Inflammatory macrophage (primary cell): ENCODE data around the gene SHLD1.
"Not testable (repeated sequence)": the region's sequence is repeated elsewhere in the genome, so short reads cannot be mapped to it uniquely, and the experiment has no call there.

Experiments used
- DNase-seq, 2 donors: peaks; one replicate each; pipeline ENCODE4 v3.0.0-alpha.2; 2020 to 2022

SHLD1 gene

GRCh38 chr20:5737619-5737953 is 12.6 kb upstream of the SHLD1 start:
- no peak for DNase-seq

GRCh38 chr20:5737966-5738365 is 12.2 kb upstream of the SHLD1 start:
- no peak for DNase-seq

- not testable (repeated sequence) for DNase-seq
Observed at GRCh38 chr20:5740643-5741042, 9.6 kb upstream of the SHLD1 start.

GRCh38 chr20:5741089-5741488 is 9.1 kb upstream of the SHLD1 start:
- DNase-seq: no peak

- no peak for DNase-seq
Observed at GRCh38 chr20:5742041-5742440, 8.2 kb upstream of the SHLD1 start.

- DNase-seq: no peak
Observed at GRCh38 chr20:5745416-5746030, 4.7 kb upstream of the SHLD1 start.

GRCh38 chr20:5746064-5746463 is 4.1 kb upstream of the SHLD1 start:
- DNase-seq: no peak

- DNase-seq: no peak
Observed at GRCh38 chr20:5748246-5748645, 2.0 kb upstream of the SHLD1 start.

- DNase-seq: not testable (repeated sequence)
Observed at GRCh38 chr20:5749512-5749951, 669 bp upstream of the SHLD1 start.

GRCh38 chr20:5751856-5752255 is 1.7 kb downstream of the SHLD1 start:
- no peak for DNase-seq

GRCh38 chr20:5753814-5754213 is 3.6 kb downstream of the SHLD1 start:
- DNase-seq: no peak

- DNase-seq: no peak
Observed at GRCh38 chr20:5757949-5758348, 7.7 kb downstream of the SHLD1 start.

- no peak for DNase-seq
Observed at GRCh38 chr20:5766085-5766764, 16.0 kb downstream of the SHLD1 start.

- no peak for DNase-seq
Observed at GRCh38 chr20:5767493-5768098, 17.4 kb downstream of the SHLD1 start.

GRCh38 chr20:5770231-5770986 is 20.2 kb downstream of the SHLD1 start:
- peak; percentile 43 to 71 for DNase-seq

- no peak for DNase-seq
Observed at GRCh38 chr20:5770987-5771318, 20.8 kb downstream of the SHLD1 start.

GRCh38 chr20:5772704-5773103 is 22.5 kb downstream of the SHLD1 start:
- DNase-seq: no peak

- no peak for DNase-seq
Observed at GRCh38 chr20:5773589-5773988, 23.4 kb downstream of the SHLD1 start.

GRCh38 chr20:5776077-5776476 is 25.9 kb downstream of the SHLD1 start:
- DNase-seq: no peak

- DNase-seq: no peak
Observed at GRCh38 chr20:5779071-5779900, 29.1 kb downstream of the SHLD1 start.

GRCh38 chr20:5780846-5781217 is 30.6 kb downstream of the SHLD1 start:
- DNase-seq: no peak

- DNase-seq: not testable (repeated sequence)
Observed at GRCh38 chr20:5781367-5781766, 31.2 kb downstream of the SHLD1 start.
